ENCODE measurements around the gene TEX55.
"Not testable (repeated sequence)": the region's sequence is repeated elsewhere in the genome, so short reads cannot be mapped to it uniquely, and the experiment has no call there.

Gene TEX55

GRCh38 chr3:119104031-119104430 lies 41.9 kb upstream of the TEX55 start:
- no peak overlapping the region for H2BK120ac ChIP-seq (ENCODE audit: low read depth, low read length)
- no peak overlapping the region for H3K27ac ChIP-seq (ENCODE audit: low read length, poor library complexity, severe bottlenecking)
- H3K14ac ChIP-seq (ENCODE audit: low read length in 2 of 2) = no peak overlapping the region
- no peaks in the 10 kb centered on the region for H3K27me3 ChIP-seq (ENCODE audit: control insufficient read depth in 1 of 2, insufficient read depth in 1 of 2, low read length in 2 of 2)
- H3K18ac ChIP-seq (ENCODE audit: low read depth in 1 of 2, low read length in 2 of 2) = no peak overlapping the region
- H3K36me3 ChIP-seq (ENCODE audit: control insufficient read depth in 1 of 2, insufficient read depth in 2 of 2, low read depth in 1 of 2, low read length in 2 of 2) = no peaks in the 10 kb centered on the region
- no peak overlapping the region for H2BK15ac ChIP-seq (ENCODE audit: low read depth, poor library complexity, severe bottlenecking)
- H2AK5ac ChIP-seq (ENCODE audit: low read length, severe bottlenecking) = no peak overlapping the region
- H2BK5ac ChIP-seq (ENCODE audit: low read depth, low read length, poor library complexity, severe bottlenecking) = no peak overlapping the region
- no peak overlapping the region for H3K4ac ChIP-seq (ENCODE audit: low read depth in 1 of 2, low read length in 2 of 2)
- no peak overlapping the region for H4K8ac ChIP-seq (ENCODE audit: low read length)
- 74% methylated on average over 4 of the region's 4 CpGs for WGBS
- no peak for DNase-seq
- no peaks in the 10 kb centered on the region for H3K9me3 ChIP-seq (ENCODE audit: control insufficient read depth, low read length)
- no peak overlapping the region for H3K4me2 ChIP-seq (ENCODE audit: low read length, poor library complexity, severe bottlenecking)
- H2AFZ ChIP-seq (ENCODE audit: low read depth, low read length) = no peak overlapping the region
- no peak overlapping the region for H3K9ac ChIP-seq (ENCODE audit: low read length)
- H3K79me1 ChIP-seq (replicated peaks; ENCODE audit: low read length, poor library complexity, severe bottlenecking) = no peaks in the 10 kb centered on the region
- H2BK12ac ChIP-seq (ENCODE audit: low read length in 2 of 2) = no peak overlapping the region
- H4K91ac ChIP-seq (ENCODE audit: low read length) = no peak overlapping the region
- H3K23ac ChIP-seq (ENCODE audit: low read length in 2 of 2) = no peak overlapping the region
- H3K4me3 ChIP-seq (ENCODE audit: insufficient read depth in 1 of 2, low read depth in 1 of 2, low read length in 2 of 2) = no peak overlapping the region
- H3K4me1 ChIP-seq (ENCODE audit: control insufficient read depth, insufficient read depth, low read depth, low read length) = no peaks in the 10 kb centered on the region

DNA sequence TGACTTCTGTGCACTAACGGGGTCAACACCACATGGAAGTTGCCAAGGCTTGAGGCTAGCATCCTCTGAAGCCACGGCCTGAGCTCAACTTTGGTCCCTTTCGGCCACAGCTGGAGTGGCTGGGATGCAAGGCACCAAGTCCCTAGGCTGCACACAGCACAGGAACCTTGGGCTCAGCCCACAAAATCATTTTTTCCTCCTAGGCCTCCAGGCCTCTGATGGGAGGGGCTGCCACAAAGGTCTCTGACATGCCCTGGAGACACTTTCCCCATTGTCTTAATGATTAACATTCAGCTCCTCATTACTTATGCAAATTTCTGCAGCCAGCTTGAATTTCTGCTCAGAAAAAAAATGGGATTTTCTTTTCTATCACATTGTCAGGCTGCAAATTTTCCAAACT lies 27.6 kb upstream of the TEX55 start:
- DNase-seq; H3K36me3 ChIP-seq (ENCODE audit: control insufficient read depth in 1 of 2, insufficient read depth in 2 of 2, low read depth in 1 of 2, low read length in 2 of 2); H3K79me1 ChIP-seq (replicated peaks; ENCODE audit: low read length, poor library complexity, severe bottlenecking); H2BK15ac ChIP-seq (ENCODE audit: low read depth, poor library complexity, severe bottlenecking); H2AK5ac ChIP-seq (ENCODE audit: low read length, severe bottlenecking); H3K23ac ChIP-seq (ENCODE audit: low read length in 2 of 2); H3K4me1 ChIP-seq (ENCODE audit: control insufficient read depth, insufficient read depth, low read depth, low read length); H3K9me3 ChIP-seq (ENCODE audit: control insufficient read depth, low read length); H3K4ac ChIP-seq (ENCODE audit: low read depth in 1 of 2, low read length in 2 of 2); H4K8ac ChIP-seq (ENCODE audit: low read length); H3K27me3 ChIP-seq (ENCODE audit: control insufficient read depth in 1 of 2, insufficient read depth in 1 of 2, low read length in 2 of 2); H2BK5ac ChIP-seq (ENCODE audit: low read depth, low read length, poor library complexity, severe bottlenecking); H4K91ac ChIP-seq (ENCODE audit: low read length); H3K14ac ChIP-seq (ENCODE audit: low read length in 2 of 2); H3K4me2 ChIP-seq (ENCODE audit: low read length, poor library complexity, severe bottlenecking); H2BK120ac ChIP-seq (ENCODE audit: low read depth, low read length); H3K4me3 ChIP-seq (ENCODE audit: insufficient read depth in 1 of 2, low read depth in 1 of 2, low read length in 2 of 2); H2BK12ac ChIP-seq (ENCODE audit: low read length in 2 of 2); H3K18ac ChIP-seq (ENCODE audit: low read depth in 1 of 2, low read length in 2 of 2); H2AFZ ChIP-seq (ENCODE audit: low read depth, low read length); H3K27ac ChIP-seq (ENCODE audit: low read length, poor library complexity, severe bottlenecking); H3K9ac ChIP-seq (ENCODE audit: low read length): not testable (repeated sequence)
- WGBS = 39% methylated on average over 3 of the region's 3 CpGs

DNA sequence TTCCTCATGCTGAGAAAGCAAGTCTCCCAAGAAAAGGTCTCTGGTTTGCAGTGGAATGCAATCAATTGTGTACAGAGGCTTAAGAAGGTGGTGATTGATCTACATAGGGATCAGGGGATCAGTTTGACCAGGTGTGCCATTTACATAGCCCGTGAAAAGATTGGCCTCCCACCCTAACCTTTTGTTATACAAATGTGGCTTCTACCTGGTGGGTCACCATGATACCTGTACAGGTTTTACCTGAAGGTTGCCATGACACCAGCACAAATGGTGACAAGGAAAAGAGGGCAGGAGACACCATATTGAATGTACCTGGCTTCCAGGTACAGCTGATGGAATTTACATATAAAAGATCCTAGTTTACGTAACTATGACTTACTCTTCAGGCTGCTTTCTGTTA lies 25.5 kb upstream of the TEX55 start:
- no peak overlapping the region for H3K23ac ChIP-seq (ENCODE audit: low read length in 2 of 2)
- H3K4me2 ChIP-seq (ENCODE audit: low read length, poor library complexity, severe bottlenecking) = no peak overlapping the region
- no peak overlapping the region for H2BK5ac ChIP-seq (ENCODE audit: low read depth, low read length, poor library complexity, severe bottlenecking)

DNA sequence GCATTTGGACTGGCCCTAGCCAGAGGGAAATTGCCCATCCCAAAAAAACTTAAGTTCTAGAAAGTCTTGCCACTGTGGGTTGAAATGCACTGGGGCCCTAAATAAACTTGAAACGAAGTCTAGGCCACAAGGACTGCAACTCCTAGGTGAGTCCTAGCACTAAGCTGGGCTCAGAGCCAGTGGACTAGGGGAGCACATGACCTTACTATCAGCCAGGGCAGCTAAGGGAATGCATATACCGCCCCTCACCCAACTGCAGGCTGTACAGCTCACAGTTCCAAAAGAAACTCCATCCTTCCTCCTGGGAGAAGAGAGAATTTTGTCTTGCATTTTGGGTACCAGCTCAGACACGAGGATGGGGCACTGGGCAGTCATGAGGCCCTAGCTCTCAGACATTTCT lies 23.6 kb upstream of the TEX55 start:
- Histone ChIP-seq H2BK120ac (ENCODE audit: low read depth, low read length) (no peak overlapping the region), H4K91ac (ENCODE audit: low read length) (no peak overlapping the region), H3K23ac (ENCODE audit: low read length in 2 of 2) (no peak overlapping the region), H3K27ac (ENCODE audit: low read length, poor library complexity, severe bottlenecking) (no peak overlapping the region), H3K79me1 (replicated peaks; ENCODE audit: low read length, poor library complexity, severe bottlenecking) (no peaks in the 10 kb centered on the region), H4K8ac (ENCODE audit: low read length) (no peak overlapping the region), H2AK5ac (ENCODE audit: low read length, severe bottlenecking) (no peak overlapping the region), H3K4me2 (ENCODE audit: low read length, poor library complexity, severe bottlenecking) (no peak overlapping the region), H3K36me3 (ENCODE audit: control insufficient read depth in 1 of 2, insufficient read depth in 2 of 2, low read depth in 1 of 2, low read length in 2 of 2) (no peaks in the 10 kb centered on the region), H2BK12ac (ENCODE audit: low read length in 2 of 2) (no peak overlapping the region), H3K4me1 (ENCODE audit: control insufficient read depth, insufficient read depth, low read depth, low read length) (no peaks in the 10 kb centered on the region), H2AFZ (ENCODE audit: low read depth, low read length) (no peak overlapping the region), H3K14ac (ENCODE audit: low read length in 2 of 2) (no peak overlapping the region), H3K27me3 (ENCODE audit: control insufficient read depth in 1 of 2, insufficient read depth in 1 of 2, low read length in 2 of 2) (no peaks in the 10 kb centered on the region), H2BK5ac (ENCODE audit: low read depth, low read length, poor library complexity, severe bottlenecking) (no peak overlapping the region), H3K9me3 (ENCODE audit: control insufficient read depth, low read length) (no peaks in the 10 kb centered on the region), H3K18ac (ENCODE audit: low read depth in 1 of 2, low read length in 2 of 2) (no peak overlapping the region), H3K4ac (ENCODE audit: low read depth in 1 of 2, low read length in 2 of 2) (no peak overlapping the region), H3K9ac (ENCODE audit: low read length) (no peak overlapping the region), H2BK15ac (ENCODE audit: low read depth, poor library complexity, severe bottlenecking) (no peak overlapping the region), H3K4me3 (ENCODE audit: insufficient read depth in 1 of 2, low read depth in 1 of 2, low read length in 2 of 2) (no peak overlapping the region)
- WGBS = 23% methylated on average over 3 of the region's 3 CpGs
- DNase-seq = no peak

More for the DNA sequence above, 25.5 kb upstream of the TEX55 start:
- Histone ChIP-seq H3K4me3 (ENCODE audit: insufficient read depth in 1 of 2, low read depth in 1 of 2, low read length in 2 of 2) (no peak overlapping the region), H4K8ac (ENCODE audit: low read length) (no peak overlapping the region), H3K36me3 (ENCODE audit: control insufficient read depth in 1 of 2, insufficient read depth in 2 of 2, low read depth in 1 of 2, low read length in 2 of 2) (no peaks in the 10 kb centered on the region), H3K18ac (ENCODE audit: low read depth in 1 of 2, low read length in 2 of 2) (no peak overlapping the region), H3K4me1 (ENCODE audit: control insufficient read depth, insufficient read depth, low read depth, low read length) (no peaks in the 10 kb centered on the region), H2BK12ac (ENCODE audit: low read length in 2 of 2) (no peak overlapping the region), H2BK120ac (ENCODE audit: low read depth, low read length) (no peak overlapping the region), H2AFZ (ENCODE audit: low read depth, low read length) (no peak overlapping the region), H3K27ac (ENCODE audit: low read length, poor library complexity, severe bottlenecking) (no peak overlapping the region), H4K91ac (ENCODE audit: low read length) (no peak overlapping the region), H3K9ac (ENCODE audit: low read length) (no peak overlapping the region), H3K14ac (ENCODE audit: low read length in 2 of 2) (no peak overlapping the region), H2AK5ac (ENCODE audit: low read length, severe bottlenecking) (no peak overlapping the region), H3K79me1 (replicated peaks; ENCODE audit: low read length, poor library complexity, severe bottlenecking) (no peaks in the 10 kb centered on the region), H3K27me3 (ENCODE audit: control insufficient read depth in 1 of 2, insufficient read depth in 1 of 2, low read length in 2 of 2) (no peaks in the 10 kb centered on the region), H3K9me3 (ENCODE audit: control insufficient read depth, low read length) (no peaks in the 10 kb centered on the region), H3K4ac (ENCODE audit: low read depth in 1 of 2, low read length in 2 of 2) (no peak overlapping the region), H2BK15ac (ENCODE audit: low read depth, poor library complexity, severe bottlenecking) (no peak overlapping the region)
- no CpG with 5 or more reads among the region's 2 CpGs for WGBS
- DNase-seq = no peak
